Activated effector memory CD4-positive, alpha-beta T cell treated with anti-CD3 and anti-CD28 coated beads, Interleukin-2, amount 50 U/mL, for 16 hours (primary cell): ENCODE measurements around the gene LGR4.

Source experiments
- DNase-seq: peaks from one replicate; pipeline ENCODE4 v3.0.0-alpha.2; 2020

The LGR4 gene

DNA sequence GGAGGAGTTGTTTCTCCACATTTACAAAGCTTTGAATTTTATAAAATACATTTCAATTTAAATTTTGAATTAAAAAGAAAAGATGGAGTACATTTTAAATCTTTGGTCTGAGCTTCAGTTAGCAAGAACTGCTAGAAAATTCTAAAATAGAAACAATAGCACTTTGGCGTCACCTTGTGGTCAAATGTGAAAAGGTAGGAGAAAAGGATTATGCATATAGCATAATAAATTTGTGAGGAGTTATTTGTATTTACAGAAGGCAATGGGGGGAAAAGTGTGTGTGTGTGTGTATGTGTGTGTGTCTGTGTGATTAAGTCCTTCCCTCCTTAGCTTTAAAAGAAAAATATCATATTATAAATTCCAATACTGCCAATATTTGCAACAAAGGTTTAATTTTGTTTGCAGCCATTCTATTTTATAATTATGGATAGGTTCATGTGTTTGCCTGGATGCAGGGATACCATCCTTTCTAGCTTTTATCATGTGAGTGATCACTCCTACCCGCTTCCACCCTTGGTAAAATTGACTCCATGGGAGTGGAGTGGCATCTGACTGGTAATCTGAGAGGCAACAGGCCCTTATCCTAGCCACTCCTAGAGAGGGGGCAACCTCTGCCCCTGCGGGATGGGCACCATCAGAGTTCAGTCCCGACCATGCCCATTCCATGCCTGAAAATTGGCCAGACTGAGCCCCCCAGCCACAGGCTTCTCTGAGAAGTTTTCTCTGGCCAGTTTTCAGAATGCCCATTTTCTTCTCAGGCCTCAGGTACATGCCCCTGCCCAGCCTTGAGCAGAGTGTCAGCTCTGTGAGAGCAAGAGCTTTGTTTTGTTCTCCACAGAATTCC lies 13.6 kb upstream of the LGR4 start:
- no peak for DNase-seq

DNA sequence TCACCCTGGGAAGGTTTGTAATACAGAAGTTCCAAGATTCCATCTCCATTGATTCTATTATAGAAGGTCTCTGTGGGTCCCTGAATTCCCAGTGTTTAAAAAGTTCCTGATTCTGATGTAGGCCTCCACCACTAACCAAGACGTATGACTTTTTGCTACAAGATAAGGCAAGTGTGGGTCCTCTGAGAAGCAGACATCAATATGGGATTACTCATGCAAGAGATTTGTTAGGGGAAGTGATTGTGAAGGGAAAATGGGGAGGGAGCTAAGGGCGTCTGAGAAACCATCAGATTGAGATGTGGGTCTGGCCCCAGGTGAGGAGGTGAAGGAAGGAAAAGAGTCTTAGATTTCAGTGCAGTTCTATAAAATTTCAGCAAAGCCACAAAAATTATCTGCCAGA lies 10.2 kb upstream of the LGR4 start:
- DNase-seq = no peak

DNA sequence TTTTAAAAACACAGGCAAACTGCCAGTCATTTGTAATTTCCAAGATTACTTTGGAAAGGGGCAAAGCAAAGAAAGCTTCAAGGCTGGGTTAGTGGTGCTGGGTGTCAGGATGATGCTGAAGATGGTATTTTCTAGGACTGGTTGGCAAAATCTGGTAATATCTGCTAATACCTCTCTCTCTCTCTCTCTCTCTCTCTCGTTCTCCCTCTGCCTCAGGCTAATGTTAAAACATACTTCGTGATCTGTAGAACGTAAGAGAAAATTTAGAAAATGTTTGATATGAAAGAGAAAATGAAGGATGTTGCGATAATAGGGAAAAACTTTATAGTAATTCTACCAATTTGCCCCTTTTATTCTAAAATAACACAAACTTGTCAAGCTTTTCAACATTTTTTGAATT lies 9.4 kb upstream of the LGR4 start:
- no peak for DNase-seq

DNA sequence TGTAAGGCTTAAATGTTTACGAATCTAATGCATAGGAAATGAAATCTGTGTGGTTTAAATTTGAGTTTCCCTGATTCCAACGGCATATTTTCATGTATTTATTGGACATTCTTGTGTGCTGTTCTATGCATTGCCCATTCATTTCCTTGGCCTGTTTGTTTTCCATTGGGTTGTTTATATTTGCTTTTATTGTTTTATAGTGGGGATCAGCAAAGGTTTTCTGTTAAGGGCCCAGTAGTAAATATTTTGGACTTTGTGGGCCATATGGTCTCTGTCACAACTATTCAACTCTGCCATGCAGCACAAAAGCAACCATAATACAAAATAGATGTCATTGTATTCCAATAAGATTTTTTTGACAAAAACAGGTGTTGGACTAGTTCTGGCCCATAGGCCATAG lies 5.2 kb upstream of the LGR4 start:
- no peak for DNase-seq

DNA sequence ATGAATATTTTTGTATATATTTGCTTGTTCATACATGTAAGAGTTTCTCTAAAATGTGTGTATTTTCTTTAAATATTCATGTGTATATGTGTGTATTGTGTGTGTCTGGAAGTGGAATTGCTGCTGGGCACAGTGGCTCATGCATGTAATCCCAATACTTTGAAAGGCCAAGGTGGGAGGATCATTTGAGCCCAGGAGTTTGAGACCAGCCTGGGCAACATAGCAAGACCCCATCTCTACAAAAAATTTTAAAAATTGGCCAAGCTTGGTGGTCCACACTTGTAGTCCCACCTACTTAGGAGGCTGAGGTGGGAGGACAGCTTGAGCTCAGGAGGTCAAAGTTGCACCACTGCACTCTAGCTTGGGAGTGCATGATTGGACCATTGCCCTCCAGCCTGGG lies 4.7 kb upstream of the LGR4 start:
- DNase-seq = no peak

DNA sequence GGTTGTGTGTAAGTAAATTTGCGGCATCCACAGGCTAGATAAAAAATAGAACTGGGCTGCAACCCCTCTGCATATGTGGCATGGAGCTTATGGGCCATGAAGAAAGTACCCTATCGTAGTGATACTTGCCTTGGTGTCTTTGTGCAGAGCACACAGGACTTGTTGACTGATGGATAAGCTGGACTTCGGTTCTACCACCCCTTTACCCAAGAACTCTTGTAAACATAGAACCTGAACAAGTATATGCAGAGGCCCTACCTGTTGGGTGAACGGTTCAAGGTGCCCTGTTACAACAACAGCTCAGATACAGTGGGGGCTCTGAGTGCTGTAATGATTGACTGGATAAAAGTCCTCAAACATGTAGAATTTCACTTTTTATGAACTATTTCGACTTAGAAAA lies 3.0 kb upstream of the LGR4 start:
- no peak for DNase-seq

DNA sequence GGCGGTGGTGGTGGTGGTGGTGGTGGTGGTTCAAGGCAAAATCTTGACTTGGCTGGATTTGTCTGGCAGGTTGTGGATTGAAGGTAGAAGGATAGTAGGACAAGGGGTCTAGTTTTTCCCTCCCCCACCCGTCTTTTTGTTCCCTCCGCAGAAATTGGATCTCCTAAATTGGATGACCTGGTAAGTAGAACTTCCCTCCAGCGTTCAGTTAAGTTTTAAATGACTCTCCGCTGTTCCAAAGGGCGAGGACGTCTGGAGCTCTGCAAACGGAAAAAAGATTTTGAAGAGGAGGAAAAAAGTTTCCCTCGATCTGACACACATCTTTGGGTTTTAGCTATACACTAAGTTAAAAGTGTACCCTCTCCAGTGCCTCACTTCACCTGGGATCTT lies 422 bp upstream of the LGR4 start:
- no peak for DNase-seq

DNA sequence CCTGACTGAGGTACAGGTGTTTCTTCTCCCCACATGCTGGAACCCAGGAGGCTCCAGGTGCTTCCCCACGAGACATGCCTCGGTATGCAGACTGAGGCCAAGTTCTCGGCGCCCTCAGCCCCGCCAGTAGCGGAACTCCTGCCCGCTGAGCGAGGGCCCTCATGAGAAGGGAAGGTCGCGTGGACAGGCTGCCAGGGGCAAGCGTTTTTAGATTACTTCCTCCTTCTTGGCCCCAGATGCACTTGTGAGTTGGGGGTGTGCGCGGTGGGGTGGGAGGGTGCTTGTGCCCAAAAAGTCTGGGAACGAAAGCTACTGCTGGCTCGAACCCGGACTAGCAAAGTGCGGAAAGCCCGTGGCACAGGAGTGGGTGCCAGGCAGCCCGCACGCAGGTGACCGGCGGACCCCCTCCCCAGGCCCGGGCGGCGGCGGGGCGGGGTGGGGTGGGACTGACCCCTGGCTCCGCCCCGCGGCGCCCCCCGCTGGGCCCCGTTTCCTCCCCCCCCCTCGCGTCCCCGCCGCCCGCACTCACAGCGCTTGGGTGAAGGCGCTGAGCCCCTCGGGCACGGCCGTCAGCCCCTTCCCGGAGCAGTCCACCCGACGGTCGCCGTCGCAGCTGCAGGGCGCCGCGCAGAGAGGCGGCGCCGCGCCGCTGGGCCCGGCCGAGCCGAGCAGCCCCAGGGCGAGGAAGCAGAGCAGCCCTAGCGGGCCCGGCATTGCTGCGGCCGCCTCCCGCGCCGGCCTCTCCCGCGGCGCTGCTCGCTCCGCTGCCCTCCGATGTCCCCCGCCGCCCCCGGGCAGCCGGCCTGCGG lies 797 bp downstream of the LGR4 start:
- peak; percentile 64 for DNase-seq

DNA sequence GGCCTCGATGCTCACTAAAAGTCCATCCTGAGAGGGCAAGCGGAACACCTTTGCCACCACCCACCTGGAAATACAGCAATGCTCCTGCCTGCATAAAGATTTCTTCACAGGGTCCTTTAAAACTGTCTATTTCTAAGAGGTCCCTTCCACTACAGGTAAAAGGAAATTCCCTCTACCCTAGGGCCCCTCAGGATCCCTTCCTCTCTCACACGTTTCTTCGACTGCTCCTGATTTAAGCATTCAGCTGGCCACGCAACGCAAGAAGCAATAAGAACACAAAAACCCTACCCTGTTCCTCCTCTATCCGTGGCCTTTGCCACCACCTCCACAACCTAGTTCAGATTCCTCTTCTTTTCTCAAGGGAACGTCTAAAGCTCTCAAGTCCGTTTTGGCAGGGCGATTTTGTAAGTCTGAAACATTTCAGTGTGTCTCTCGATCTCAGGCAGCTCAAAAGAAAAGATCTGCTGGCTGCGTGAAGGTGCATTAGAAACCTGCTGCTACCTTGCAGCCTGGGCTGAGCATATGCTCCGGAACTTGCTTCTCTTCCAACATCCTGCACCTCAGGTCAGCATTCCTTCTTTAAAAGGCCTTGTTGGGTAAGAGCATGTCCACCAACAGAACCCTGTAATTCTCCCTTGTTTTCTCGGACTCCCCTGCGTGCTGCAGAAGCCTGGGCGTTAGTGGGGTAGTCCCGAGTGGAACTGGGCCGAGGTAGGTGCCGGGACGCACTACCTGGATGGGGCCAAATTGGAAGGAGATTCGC lies 1.6 kb downstream of the LGR4 start:
- no peak for DNase-seq

DNA sequence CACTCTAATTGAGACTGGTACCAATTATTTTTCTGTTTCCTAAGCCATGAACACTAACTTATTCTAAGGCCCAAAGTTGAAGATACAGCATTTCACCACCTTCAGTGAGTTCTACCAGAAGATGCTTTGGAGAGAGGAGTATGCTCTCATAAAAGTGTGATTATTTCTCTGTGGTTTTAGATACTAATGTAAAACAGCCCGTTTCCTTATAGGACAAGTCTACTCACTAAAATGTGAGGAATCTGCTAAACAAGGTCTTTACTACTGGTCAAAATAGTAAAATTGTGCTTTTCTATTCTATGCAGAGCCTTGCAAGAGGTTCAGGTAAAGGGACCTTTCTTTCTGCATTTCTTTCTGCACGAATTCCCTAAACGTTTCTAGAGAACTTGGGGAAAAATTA lies 2.4 kb downstream of the LGR4 start:
- no peak for DNase-seq

DNA sequence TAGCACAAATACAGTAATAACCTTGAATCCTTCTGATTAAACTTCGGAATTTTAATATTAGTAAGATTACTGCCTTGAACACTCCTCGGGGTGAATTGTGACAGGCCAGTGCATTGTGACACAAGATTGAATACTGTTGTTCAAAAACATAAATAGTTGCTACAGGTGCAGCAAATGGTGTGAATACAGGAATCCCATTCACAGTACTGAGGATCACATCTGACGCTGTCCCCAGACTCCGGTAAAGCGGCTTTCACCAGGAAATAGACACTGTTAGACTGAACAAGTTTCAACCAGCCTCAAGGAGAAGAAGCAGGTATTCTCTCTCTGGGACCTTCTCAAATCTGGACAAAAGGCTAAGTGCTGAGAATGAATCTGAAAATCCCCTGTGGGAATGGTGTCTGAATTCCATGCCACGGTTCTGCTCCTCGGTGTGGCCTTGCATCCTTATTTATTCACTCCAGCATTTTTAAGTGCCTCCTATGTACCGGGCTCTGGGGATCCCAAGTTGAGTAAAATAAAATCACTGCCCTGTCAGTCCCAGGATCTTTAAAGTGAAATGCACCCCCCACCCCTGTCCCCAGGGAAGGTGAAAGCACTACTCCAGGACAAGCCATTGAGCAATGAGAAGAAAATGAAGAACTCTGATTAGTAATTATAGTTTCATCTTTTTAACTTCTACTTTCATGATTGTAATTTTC lies 3.4 kb downstream of the LGR4 start:
- DNase-seq = no peak

DNA sequence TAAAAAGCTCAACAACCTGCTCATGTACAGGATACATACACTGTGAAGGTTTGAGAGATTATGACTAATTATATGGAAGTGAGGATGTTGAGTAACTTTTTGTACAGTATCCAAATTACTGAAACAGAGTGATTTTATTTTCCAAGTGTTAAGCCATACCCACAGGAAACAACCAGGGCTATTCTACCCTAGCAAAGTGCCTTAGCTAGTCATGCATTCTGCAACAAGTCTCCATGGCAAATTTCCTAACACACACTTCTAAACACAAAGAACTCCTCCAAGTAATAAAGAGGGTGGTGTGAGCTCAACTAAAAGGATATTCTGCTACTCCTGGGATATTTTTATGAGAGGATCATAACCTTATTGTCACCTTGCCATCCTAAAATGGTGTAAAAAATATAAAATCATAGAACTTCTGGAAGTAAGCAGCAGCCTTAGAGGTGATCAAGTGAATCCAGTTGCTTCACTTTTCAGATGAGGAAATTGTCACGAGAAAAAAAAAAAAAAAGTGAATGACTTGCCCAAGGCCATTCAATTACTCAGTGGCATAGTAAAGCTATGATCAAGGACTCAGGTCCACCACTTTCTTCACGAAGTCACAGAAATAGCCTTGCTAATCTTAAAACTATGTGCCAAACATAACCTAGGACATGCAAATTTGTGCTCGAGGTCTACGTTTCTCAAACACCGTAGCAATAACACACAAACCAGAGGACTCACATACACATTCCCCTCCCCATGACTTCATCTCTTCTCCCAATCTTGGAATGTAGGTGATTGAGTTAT lies 4.2 kb downstream of the LGR4 start:
- no peak for DNase-seq

DNA sequence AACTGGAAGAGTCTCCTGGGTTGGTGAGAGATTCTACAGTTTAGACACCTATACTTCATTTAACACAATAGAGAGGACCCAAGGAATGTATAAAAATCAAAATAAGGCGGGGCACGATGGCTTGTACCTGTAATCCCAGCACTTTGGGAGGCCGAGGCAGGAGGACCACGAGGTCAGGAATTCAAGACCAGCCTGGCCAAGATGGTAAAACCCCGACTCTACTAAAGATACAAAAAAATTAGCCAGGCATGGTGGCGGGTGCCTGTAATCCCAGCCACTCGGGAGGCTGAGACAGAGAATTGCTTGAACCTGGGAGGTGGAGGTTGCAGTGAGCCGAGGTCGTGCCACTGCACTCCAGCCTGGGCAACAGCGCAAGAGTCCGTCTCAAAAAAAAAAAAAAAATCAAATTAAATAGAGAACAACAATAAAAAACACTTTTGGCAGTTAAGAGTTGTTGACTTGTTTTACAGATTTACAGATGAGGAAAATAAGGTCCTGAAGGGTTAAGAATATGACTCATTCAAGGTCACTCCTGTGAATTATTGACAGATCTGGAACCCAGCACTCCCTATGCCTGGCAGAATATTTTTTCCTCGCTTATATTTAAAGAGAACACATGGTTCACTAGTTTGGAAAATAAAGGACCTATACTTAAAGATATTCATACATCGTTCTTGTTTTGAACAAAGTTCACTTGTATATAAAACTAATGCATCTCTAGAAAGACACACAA lies 5.2 kb downstream of the LGR4 start:
- DNase-seq = no peak

DNA sequence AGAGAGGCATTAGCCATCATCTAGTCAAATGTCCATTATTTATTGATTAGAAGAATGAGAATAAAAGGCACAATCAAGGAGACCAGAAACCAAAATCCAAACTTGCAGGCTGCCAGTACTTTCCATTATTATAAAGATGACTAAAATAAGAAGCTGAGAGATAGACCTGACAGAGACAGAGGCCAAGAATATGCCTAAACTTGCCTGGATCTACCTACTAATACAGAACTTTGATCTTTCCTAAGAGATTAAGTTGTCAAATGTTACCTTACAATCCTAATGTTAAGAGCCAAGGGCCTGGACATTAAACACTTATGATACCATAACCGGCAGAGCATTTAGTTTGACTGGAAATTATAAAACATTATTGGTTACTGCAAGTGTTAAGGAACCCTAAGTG lies 6.2 kb downstream of the LGR4 start:
- no peak for DNase-seq

DNA sequence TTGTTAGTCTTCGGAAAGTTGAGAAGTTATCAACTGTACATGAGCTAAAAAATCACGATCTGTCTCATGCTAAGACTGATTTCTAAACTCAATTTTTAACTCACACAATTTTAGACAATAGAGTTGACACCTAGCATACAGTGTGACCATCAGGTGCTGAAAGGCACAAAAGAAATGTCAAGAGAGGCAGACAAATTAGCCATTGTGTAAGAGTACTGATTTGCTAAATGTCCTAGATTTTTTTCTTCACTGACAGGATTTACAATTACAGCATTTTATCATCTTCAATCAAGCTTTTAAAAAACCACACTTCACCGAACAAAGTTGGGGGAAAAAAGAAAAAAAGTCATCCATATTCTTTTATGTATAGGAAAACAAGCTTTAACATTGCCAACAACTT lies 7.0 kb downstream of the LGR4 start:
- no peak for DNase-seq

DNA sequence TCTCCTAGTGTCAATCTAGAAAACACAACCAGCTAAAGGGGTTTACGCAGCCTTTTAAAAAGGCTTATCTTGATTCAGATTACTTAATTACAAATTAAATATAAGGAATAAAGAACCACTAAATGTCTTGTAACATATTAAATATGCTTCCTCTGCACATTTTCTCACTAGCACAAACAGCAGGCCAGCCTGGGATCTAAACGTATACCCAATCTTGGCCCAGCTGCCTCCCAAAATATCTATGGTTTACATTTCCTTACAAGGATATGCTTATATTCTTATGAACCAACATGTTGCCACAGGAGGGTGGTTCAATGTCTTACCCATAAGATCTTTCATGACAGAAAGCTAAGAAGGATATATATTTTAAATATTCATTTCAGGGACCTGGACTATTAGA lies 7.7 kb downstream of the LGR4 start:
- DNase-seq = no peak

DNA sequence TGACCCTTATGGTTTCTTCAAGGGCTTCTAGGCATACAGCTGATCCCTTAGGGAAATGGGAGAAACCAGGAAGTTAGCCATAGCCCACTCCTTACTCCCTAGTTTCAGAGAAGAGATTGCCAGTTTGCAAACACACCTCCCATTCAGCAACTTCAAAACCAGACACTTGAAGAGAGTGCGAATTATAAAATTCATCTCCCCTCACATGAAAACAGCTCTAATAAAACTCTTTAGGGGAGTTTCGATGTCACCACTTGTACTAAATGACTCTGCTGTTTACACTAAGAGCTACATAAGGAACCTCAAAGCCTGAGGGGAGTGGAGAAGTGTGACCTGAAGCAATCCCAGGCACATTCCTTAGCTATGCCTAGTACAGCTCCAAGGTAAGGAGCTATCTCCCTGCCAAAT lies 8.3 kb downstream of the LGR4 start:
- no peak for DNase-seq

DNA sequence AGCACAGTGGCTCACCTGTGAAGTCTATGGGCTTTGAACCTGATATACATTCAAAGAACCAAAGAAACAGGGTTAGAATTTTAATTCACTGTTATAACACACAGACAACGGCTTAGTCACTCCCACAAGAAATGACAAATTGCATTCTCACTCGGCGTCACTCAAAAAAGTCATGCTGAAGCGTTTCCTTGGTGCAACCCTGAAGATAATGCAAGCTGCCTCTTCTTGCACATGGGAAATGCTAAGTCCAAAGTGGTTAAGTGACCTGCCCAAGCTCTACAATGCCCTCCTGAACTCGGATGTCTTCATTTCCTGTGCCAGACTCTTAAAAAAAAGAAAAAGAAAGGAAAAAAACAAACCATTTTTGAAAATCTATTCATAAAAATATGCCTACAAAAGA lies 10.0 kb downstream of the LGR4 start:
- no peak for DNase-seq

DNA sequence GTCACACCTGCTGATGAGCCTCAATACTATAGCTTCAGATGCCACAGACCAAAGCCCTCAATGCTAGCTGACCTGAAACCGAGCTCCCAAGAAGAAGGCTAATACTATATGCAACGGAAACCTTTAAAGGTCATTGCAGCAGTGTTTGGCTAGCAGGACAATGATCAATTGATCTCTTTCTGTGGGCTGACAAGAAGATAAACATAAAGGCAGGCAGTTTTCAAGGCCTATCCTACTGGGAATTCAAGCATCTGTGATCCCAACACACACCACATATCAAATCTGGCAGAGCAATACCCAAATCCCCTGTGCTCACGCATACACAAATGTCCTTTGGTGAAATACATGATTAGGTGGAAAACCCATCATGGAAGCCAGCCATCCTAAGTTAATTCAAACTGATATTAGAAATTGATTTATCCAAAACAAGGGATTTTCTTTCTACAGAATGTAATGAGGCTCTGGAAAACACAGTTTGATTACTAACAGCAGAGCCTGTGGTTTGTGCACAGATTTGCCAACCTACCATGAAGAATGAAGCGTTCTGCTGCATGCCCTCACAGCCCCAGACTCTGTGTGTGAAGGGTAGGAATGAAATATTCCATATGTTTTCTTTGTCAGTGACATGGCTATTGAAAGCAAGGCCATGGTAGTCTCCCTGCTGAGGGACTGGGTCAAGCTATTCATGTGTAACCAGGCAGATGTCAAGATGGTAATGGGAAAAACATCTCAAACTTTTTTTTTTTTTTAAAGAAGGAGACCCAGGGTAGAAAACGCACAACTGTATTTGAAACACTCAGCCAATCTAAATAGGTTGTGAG lies 12.2 kb downstream of the LGR4 start:
- no peak for DNase-seq

DNA sequence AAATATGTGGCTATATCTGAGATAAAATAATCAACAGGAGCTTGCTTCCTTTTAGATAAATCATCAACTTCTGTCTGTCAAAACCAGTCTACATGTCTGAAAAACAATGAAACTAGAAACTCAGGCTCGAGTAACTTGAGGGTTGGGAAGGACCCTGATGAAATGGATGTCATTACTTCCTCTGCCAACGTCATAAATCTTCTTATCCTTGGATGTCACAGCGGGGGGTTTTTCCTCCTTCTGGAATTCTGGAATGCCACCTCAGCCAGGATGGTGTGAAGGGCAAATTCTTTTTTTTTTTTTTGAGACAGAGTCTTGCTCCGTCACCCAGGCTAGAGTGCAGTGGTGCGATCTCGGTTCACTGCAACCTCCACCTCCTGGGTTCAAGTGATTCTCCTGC lies 13.4 kb downstream of the LGR4 start:
- no peak for DNase-seq

DNA sequence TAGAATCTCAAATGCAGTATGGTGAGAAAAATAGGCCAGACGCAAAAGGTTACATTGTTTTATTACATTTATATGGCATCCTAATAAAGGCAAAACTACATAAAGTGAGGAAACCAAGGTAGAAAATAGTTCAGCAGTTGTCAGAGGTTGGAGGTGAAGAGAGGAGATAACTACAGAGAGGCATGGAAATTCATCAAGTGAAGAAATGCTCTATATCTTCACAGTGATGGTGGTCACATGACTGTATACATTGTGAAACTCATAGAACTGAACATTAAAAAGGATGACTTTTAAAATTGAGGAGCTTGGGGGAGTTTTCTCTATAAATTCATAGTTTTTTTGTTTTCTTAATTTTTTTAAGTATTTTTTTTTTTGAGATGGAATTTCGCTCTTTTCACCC lies 14.4 kb downstream of the LGR4 start:
- no peak for DNase-seq
